Epithelial cell of prostate (primary cell): Measurements from ENCODE around the gene DCAF10.
"Not testable (repeated sequence)": the region's sequence is repeated elsewhere in the genome, so short reads cannot be mapped to it uniquely, and the experiment has no call there.

Source experiments
- DNase-seq: peaks from one replicate; pipeline ENCODE4 v3.0.0-alpha.2; 2011; ENCODE audit warnings: low read depth, low spot score
- H3K27ac ChIP-seq: fragments of 450-650 bp; 2 replicates; pipeline ENCODE4 v1.5.1; 2017; ENCODE audit warnings: mild to moderate bottlenecking

DCAF10 gene

GRCh38 chr9:37852222-37852621 lies 51.6 kb downstream of the DCAF10 start:
- H3K27ac ChIP-seq, result no peak overlapping the region
- DNase-seq, result no peak

DNA sequence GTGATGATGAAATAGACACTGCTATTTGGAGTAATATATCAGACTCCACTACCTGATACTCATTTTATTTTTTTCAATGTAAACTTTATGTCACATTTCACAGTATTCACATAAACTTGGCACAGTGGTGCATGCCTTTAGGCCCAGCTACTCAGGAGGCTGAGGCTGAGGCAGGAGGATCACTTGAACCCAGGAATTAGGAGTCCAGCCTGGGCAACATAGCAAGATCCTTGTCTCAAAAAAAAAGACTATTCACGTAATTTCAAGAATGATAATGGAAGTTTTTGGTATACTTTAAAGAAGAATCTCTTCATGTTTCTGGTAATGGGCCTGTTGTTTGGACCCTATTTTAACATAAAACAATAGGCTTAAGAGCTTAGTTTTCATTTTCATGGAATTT lies 56.0 kb downstream of the DCAF10 start:
- no peak overlapping the region for H3K27ac ChIP-seq

GRCh38 chr9:37859043-37859442 lies 58.4 kb downstream of the DCAF10 start:
- DNase-seq, result no peak
- no peak overlapping the region for H3K27ac ChIP-seq

More for the DNA sequence above, 56.0 kb downstream of the DCAF10 start:
- DNase-seq, result no peak

GRCh38 chr9:37862530-37862929 lies 61.9 kb downstream of the DCAF10 start:
- no peak overlapping the region for H3K27ac ChIP-seq
- DNase-seq, result no peak

DNA sequence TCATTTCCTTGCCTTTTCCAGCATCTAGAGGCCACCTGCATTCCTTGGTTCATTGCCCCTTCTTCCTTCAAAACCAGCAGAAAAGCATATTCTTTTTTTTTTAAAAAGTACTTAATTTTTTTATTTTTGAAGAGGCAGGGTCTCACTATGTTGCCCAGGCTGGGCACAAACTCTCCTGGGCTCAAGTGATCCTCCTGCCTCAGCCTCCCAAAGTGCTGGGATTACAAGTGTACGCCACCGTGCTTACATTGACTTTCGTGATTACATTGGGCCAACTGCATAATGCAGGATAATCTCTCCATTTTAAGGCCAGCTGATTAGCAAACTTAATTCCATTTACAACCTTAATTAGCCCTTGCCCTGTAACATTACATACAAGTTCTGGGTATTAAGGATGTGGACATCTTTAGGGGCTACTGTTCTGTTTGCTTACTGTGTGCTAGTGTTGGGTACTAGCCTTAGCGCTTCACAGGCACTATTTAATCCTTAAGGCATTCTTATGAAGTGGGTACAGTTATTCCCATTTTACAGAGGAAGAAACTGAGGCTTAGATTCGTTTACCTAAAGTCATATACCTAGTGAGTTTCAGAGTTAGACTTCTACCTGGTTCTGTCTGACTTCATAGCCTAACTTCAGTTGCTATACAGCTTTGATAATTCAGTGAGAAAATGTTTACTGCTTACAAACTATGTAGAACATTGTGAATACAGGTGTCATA lies 69.6 kb downstream of the DCAF10 start:
- H3K27ac ChIP-seq, result no peak overlapping the region
- no peak for DNase-seq

DNA sequence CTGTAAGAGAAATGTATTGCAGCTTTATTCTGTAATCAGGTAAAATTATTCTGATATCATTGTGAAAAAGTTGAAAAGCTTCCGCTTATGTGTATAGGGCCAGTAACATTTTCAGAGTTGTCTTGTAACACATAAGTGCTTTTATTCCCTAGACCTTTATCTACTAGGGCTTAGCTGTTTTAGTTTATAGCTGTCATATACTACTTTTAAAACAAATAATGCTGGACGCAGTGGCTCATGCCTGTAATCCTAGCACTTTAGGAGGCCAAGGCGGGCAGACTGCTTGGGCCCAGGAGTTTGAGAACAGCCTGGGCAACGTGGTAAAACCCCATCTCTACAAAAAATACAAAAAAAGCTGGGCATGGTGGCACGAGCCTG lies 70.2 kb downstream of the DCAF10 start:
- no peak overlapping the region for H3K27ac ChIP-seq
- no peak for DNase-seq

- H3K27ac ChIP-seq, result no peak overlapping the region
- DNase-seq, result no peak
Observed at GRCh38 chr9:37873955-37874354, 73.4 kb downstream of the DCAF10 start.

DNA sequence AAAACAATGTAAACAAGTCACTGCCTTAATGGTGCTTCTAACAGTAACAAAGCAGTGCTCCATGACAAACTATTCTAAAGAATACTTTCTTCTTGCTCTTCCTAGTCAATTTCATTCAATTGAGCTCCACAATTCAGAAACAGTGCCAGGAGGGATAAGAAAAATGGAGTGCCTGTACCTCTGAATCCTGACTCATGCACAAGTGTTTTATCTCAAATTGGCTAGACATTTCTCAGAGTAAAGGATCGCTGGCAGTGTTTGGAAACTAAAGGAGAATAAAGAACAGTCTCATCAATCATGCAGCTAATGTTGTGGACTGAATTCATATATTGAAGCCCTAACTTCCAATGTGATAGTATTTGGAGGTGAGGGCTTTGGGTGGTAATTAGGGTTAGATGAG lies 75.8 kb downstream of the DCAF10 start:
- no peak for DNase-seq
- H3K27ac ChIP-seq, result no peak overlapping the region

DNA sequence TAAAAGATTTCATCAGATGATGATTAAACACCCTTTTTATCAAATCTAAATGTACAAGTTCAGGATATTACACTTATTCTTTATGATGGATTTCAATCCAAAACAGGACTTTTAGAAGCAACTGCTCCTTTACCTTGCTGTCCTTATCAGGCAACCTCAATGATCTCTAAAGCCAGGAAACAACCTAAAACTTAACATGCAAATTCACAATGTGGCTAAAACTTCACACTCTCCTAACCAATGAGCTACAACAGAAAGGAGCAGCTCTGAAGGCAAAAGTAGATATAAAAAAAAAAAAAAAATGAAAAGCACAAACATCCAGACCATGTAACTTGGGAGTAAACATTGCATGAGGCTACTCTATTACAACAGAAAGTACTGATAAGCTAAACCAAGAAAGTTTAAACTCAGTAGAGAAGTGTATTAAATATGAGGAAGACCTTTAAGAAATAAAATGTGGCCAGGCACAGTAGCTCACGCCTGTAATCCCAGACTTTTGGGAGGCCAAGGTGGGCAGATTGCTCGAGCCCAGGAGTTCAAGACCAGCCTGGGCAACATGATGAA lies 80.4 kb downstream of the DCAF10 start:
- H3K27ac ChIP-seq, result no peak overlapping the region
- DNase-seq, result no peak

GRCh38 chr9:37887977-37888583 lies 87.5 kb downstream of the DCAF10 start:
- not testable (repeated sequence) for H3K27ac ChIP-seq, DNase-seq

GRCh38 chr9:37889536-37889935 lies 88.9 kb downstream of the DCAF10 start:
- no peak overlapping the region for H3K27ac ChIP-seq

GRCh38 chr9:37891042-37891441 lies 90.4 kb downstream of the DCAF10 start:
- H3K27ac ChIP-seq, DNase-seq: not testable (repeated sequence)

More at GRCh38 chr9:37889536-37889935, 88.9 kb downstream of the DCAF10 start:
- DNase-seq, result no peak

- H3K27ac ChIP-seq, result no peak overlapping the region
- no peak for DNase-seq
Observed at GRCh38 chr9:37892063-37892462, 91.5 kb downstream of the DCAF10 start.

DNA sequence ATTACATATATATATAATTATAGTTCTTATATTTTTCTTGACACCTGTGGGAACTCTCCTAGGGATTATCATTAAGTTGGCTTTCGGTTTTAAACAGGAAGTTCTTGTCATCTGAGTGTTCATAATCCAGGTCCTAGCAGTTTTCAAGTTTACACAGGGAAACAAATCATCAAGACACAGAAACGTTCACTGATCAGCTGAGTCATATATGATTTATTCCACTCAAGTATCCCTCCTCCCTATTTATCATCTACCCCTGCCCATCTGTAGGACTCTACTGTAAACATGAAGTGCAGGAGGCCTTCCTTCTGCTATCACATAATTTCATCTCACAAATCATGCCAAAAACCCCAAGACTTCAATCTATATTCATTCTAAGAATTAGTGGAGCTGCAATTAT lies 97.1 kb downstream of the DCAF10 start:
- DNase-seq, result no peak
- peak overlapping the region; percentile 44 for H3K27ac ChIP-seq

GRCh38 chr9:37899041-37899440 lies 98.4 kb downstream of the DCAF10 start:
- H3K27ac ChIP-seq, result peak overlapping the region; percentile 44
- no peak for DNase-seq

- H3K27ac ChIP-seq, result no peak overlapping the region
- DNase-seq, result no peak
Observed at GRCh38 chr9:37902131-37902530, 101.5 kb downstream of the DCAF10 start.

DNA sequence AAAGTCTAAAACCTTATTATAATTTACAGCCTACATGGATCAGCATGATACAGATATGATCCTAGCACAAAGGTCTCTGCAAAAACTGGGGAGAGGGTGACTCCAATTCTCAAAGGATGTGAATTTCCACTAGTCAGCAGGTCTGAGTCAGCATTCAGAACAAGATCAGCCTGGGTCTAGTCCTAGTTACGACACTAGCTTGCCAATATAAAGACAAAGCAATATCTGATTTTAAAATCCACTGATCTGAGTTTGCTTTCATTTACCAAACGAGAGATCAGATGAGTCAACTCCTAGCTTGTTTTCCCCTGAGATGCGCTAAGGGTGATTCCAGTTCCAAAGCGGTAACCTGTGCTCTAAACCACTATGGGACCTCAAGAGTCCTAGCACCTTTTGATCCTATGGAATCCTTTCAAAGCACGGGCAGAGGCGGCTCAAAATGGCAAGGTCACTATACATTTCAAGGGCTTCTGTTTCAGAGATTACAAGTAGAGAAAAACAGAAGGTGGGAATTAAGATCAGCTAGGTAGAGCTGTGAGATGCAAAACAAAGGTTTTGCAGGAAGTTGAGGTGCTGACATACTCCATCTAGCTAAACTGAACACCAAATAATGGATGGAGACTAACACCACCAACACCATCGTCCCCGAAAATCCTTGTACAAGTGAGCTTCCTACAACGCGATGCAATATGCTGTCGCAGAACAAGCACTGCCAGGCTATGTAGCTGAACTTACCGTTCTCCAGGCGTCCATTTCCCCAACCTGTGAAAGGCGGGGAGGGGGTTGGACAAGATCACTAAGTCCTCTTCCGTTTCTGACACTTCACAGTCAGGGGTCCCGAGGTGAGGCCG lies 102.4 kb downstream of the DCAF10 start:
- no peak for DNase-seq
- peak overlapping the region; percentile 83 for H3K27ac ChIP-seq

DNA sequence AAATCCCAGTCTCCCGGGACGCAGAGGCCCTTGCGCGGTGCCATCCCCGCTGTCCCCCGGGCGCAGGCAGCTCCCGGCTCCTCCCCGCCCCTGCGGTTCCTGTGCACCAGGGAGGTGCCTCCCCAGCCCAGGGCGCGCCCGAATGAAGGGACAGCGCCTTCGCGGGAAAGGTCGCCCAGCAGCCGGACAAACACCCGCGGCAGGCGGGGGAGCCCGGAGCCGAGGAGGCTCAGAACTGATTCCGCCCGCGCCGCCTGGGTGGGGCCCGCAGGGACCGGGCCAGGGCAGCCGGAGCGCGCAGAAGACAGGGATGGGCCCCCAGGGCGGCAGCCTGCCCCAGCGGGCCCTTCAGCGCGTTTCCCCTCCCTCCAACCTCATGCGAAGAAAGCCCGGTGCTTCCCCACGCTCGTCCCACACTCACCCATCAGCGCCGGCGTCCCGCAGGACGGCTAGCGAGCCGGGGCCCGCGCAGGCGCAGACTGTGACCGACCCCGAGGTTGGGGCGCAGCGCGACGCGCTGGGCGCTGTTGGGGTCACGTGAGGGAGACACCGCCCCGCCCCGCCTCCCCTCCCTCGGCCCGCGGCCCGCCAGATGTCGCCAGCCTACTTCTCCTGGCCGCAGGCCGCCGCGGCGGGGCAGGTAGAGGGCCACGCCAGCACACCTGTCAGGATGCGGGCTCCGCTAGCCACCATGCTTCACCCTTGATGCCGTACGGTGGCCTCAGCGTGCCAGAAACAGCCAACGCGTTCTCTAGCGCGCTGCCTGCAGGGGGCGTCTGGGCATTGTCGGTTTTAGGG lies 103.2 kb downstream of the DCAF10 start, which contains the start of gene SLC25A51:
Gene SLC25A51 (minus strand): TSS at position 481 of the 798 bp plus-strand sequence. CDS start 15,577 bp downstream, outside the sequence.
- peak within 1 kb of the TSS; percentile 83 for H3K27ac ChIP-seq
- DNase-seq, result peak; percentile 64

DNA sequence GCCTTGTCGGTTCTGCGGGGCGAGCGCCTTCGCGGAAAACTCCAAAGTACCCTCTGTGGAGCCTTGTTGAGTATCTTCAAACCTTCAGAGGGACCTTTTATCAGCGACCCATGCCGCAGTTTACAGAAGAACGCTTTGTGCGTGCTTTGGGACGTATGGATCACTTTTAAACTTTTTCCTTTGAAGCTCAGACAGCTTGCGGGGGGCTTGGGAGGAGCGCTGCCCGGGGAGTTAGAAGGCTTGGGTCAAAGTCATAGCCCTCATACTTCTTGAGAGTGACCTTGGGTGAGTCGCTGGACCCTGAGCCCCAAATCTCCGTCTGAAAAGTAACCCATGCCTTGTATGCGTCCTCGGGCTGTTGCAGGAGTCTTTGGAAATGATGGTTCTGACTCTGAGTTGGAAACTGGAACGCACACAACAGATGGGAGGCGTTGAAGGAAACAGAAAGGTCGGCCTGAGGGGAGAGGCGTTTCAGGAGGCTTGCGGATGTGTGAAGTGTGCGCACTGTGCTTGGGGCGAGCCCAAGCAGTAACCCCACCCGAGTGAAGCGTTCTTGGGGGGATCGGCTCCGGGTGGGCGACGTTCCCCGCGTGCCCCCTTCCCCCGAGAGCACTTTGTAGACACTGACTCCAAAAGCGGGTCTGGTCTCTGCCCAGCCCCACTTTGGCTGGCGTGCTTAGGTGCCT lies 104.0 kb downstream of the DCAF10 start:
- DNase-seq, result no peak
- peak overlapping the region; percentile 83 for H3K27ac ChIP-seq
